Ishikawa (cell line): ENCODE measurements around the gene AURKAIP1.

Experiments
- CEBPB ChIP-seq: IDR thresholded peaks from 2 replicates; pipeline ENCODE4 v1.6.1; 2012
- CREB1 ChIP-seq: IDR thresholded peaks from 2 replicates; pipeline ENCODE4 v1.6.1; 2012; ENCODE audit warnings: low read depth
- EGR1 ChIP-seq: IDR thresholded peaks from 2 replicates; pipeline ENCODE4 v1.6.1; 2012
- EP300 ChIP-seq: IDR thresholded peaks from 2 replicates; pipeline ENCODE4 v1.6.1; 2012; ENCODE audit warnings: borderline replicate concordance
- FOXM1 ChIP-seq: IDR thresholded peaks from 2 replicates; pipeline ENCODE4 v1.6.1; 2012; ENCODE audit warnings: low read depth, borderline replicate concordance
- MAX ChIP-seq: IDR thresholded peaks from 2 replicates; pipeline ENCODE4 v1.6.1; 2012
- NFIC ChIP-seq: IDR thresholded peaks from 2 replicates; pipeline ENCODE4 v1.6.1; 2012
- RAD21 ChIP-seq: IDR thresholded peaks from 2 replicates; pipeline ENCODE4 v1.6.1; 2012; ENCODE audit warnings: low read depth
- TAF1 ChIP-seq: IDR thresholded peaks from 2 replicates; pipeline ENCODE4 v1.6.1; 2012; ENCODE audit warnings: low read depth, mild to moderate bottlenecking
- TCF12 ChIP-seq: IDR thresholded peaks from 2 replicates; pipeline ENCODE4 v1.6.1; 2012; ENCODE audit warnings: low read depth
- TEAD4 ChIP-seq: IDR thresholded peaks from 2 replicates; pipeline ENCODE4 v1.6.1; 2012
- YY1 ChIP-seq: IDR thresholded peaks from 2 replicates; pipeline ENCODE4 v1.6.1; 2012; ENCODE audit warnings: low read depth
- ZBTB7A ChIP-seq: IDR thresholded peaks from 2 replicates; pipeline ENCODE4 v1.6.1; 2012; ENCODE audit warnings: low read depth
- TF ChIP-seq, protein P1 (sequence below): IDR thresholded peaks from 2 replicates; pipeline ENCODE4 v1.6.1; 2012; ENCODE audit warnings: low read depth, mild to moderate bottlenecking
- TF ChIP-seq, protein P2 (sequence below): IDR thresholded peaks from 2 replicates; pipeline ENCODE4 v1.6.1; 2012

Gene AURKAIP1

GRCh38 chr1:1406821-1407635 is 32.0 kb upstream of the AURKAIP1 start, which contains the start of gene MRPL20:
Gene MRPL20, minus strand, starts transcription at chr1:1407293. Its CDS starts 76 bp downstream, at chr1:1407217.
- TF ChIP-seq CREB1 (peak; percentile 48; the same call in 1 of the 2 replicates), CEBPB (no peak), EP300 (peak; percentile 64; the same call in 1 of the 2 replicates), EGR1 (peak; percentile 89), MAX (peak; percentile 95), ZBTB7A (no peak; the same call in 1 of the 2 replicates), TCF12 (peak; percentile 78), RAD21 (no peak), NFIC (peak; percentile 47; the same call in 1 of the 2 replicates), YY1 (peak; percentile 97), FOXM1 (no peak), TEAD4 (peak; percentile 47; the same call in 1 of the 2 replicates), TAF1 (peak; percentile 99)
- TF ChIP-seq, protein P1, sequence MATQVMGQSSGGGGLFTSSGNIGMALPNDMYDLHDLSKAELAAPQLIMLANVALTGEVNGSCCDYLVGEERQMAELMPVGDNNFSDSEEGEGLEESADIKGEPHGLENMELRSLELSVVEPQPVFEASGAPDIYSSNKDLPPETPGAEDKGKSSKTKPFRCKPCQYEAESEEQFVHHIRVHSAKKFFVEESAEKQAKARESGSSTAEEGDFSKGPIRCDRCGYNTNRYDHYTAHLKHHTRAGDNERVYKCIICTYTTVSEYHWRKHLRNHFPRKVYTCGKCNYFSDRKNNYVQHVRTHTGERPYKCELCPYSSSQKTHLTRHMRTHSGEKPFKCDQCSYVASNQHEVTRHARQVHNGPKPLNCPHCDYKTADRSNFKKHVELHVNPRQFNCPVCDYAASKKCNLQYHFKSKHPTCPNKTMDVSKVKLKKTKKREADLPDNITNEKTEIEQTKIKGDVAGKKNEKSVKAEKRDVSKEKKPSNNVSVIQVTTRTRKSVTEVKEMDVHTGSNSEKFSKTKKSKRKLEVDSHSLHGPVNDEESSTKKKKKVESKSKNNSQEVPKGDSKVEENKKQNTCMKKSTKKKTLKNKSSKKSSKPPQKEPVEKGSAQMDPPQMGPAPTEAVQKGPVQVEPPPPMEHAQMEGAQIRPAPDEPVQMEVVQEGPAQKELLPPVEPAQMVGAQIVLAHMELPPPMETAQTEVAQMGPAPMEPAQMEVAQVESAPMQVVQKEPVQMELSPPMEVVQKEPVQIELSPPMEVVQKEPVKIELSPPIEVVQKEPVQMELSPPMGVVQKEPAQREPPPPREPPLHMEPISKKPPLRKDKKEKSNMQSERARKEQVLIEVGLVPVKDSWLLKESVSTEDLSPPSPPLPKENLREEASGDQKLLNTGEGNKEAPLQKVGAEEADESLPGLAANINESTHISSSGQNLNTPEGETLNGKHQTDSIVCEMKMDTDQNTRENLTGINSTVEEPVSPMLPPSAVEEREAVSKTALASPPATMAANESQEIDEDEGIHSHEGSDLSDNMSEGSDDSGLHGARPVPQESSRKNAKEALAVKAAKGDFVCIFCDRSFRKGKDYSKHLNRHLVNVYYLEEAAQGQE, result peak; percentile 19; the same call in 1 of the 2 replicates
- TF ChIP-seq, protein P2, sequence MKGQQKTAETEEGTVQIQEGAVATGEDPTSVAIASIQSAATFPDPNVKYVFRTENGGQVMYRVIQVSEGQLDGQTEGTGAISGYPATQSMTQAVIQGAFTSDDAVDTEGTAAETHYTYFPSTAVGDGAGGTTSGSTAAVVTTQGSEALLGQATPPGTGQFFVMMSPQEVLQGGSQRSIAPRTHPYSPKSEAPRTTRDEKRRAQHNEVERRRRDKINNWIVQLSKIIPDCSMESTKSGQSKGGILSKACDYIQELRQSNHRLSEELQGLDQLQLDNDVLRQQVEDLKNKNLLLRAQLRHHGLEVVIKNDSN, result peak; percentile 71

DNA sequence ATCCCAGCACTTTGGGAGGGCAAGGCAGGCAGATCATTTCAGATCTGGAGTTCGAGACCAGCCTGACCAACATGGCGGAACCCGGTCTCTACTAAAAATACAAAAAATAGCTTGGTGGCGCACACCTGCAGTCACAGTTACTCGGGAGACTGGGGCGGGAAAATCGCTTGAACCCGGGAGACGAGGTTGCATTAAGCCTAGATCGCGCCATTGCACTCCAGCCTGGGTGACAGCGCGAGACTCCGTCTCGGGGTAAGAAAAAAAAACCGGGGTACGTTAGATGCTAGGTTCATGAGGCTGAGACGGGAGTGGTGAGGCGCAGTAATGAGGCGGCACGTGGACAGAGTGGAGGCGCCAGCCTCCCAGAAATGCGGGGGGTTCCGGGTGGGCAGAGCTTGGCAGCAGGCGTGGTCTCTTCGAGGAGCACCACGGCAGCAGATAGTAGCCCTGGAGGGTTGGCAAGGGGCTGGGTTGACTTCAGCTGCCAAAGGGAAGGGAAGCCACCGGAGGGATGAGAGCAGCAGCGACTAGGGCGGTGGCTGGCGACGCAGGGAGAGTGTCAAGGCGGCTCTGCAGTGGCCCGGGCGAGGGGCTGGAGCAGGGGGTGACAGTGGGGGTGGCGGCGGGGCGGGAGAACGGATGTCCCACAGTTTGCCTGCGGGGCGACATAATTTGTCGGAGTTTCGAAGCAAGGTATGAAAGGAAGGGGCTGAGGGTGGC is 31.3 kb upstream of the AURKAIP1 start:
- no peak for TF ChIP-seq FOXM1
- TF ChIP-seq TEAD4, result no peak
- TF ChIP-seq TAF1, result no peak

DNA sequence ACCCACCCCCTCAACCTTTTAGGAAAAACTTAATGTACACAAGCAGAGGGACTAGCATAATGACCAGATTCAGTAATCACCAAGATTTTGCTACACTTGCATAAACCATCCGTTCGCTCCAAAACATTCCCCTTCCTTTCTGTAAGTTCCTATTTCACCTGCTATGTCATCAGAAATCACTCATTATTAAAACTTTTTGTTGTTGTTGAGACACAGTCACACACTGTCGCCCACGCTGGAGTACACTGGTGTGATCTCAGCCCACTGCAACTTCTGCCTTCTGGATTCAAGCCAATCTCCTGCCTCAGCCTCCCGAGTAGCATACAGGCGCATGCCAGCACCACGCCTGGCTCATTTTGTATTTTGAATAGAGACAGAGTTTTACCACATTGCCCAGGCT is 28.6 kb upstream of the AURKAIP1 start:
- TF ChIP-seq, protein P2, result no peak
- TF ChIP-seq CEBPB (no peak), MAX (no peak), TAF1 (no peak), CREB1 (no peak), EP300 (no peak), YY1 (no peak), RAD21 (no peak), ZBTB7A (no peak), NFIC (no peak), FOXM1 (no peak), EGR1 (no peak), TEAD4 (no peak), TCF12 (no peak)
- TF ChIP-seq, protein P1, result no peak

DNA sequence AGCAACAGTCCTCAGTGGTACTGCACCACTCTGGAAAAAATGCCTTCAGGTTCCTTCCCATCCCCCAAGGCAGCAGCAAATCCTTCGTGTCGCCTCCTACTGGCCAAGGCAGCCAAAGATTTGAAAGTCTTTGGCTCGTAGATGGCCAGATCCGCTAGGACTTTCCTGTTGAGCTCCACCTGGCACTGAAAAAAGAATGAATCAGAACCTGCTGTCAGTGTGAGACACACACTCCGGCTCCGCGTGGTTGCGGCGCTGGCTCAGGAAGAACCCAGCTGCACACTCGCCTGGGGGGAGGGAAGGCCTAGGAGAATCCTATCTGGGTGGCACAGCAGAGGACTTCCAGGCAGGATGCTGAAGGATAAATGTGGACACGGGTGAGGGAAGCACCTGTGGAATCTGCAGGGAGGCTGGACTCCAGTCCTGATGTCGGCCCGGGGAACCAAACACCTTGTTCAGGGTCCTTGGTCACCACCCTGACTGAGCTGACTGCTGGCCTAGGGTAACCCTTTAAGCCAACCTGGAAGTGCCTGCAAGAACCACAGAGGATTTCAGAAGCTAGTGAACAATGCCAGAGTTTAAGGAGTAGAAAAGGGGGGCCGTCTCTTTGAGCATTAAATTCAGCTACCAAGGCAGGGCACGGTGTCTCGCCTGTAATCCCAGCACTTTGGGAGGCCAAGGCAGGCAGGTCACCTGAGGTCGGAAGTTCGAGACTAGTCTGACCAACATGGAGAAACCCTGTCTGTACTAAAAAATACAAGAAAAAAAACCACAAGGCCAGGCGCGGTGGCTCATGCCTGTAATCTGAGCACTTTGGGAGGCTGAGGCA is 27.3 kb upstream of the AURKAIP1 start:
- TF ChIP-seq RAD21, result peak; percentile 16; the same call in 1 of the 2 replicates
- TF ChIP-seq CEBPB, result no peak
- no peak for TF ChIP-seq TCF12
- no peak for TF ChIP-seq NFIC

DNA sequence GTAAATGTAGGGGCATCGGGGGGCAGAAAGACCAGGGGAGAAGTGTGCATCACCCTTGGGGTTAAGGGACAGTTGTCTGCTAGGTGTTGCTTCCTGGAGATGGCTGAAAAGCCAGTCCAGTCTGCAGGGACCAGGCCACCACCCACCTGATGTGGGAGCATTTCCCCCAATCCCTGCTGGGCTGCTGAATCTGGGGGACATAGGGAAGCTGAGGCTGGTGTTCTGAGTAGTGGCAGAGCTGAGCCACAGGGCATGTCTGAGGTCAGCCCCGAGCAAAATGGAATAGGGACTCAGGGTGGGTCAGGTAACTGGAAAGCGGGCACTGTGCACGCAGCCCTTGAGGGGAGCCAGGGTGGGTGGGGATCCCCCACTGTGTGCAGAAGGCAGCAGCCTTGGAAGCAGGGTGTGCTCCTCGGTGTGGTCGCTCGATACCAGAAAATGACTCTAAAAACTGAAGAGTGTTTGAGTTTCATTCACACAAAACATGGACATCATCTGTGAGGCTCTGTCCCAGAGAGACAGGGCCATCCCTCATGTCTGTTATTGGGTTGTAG is 26.5 kb upstream of the AURKAIP1 start:
- TF ChIP-seq EGR1 (no peak), TAF1 (no peak), CEBPB (no peak), RAD21 (no peak), EP300 (no peak), MAX (no peak), NFIC (no peak), TCF12 (no peak), FOXM1 (no peak), ZBTB7A (no peak), TEAD4 (no peak), CREB1 (no peak), YY1 (no peak)
- TF ChIP-seq, protein P2, result no peak
- TF ChIP-seq, protein P1, result no peak
